HG03196 (cell line): ENCODE data around the gene ATP6V1F.
A peak's percentile ranks its signal among the peaks of the same experiment; 100 is the strongest.

Experiments used
- ATAC-seq: cut with Tn5 transposase; IDR thresholded peaks from one replicate; pipeline ENCODE4 v1.9.1; 2021; ENCODE audit not compliant: unreplicated experiment

The ATP6V1F gene

GRCh38 chr7:128881458-128882125 lies 18.9 kb downstream of the ATP6V1F start:
- ATAC-seq: no peak

GRCh38 chr7:128882134-128882533 lies 19.5 kb downstream of the ATP6V1F start:
- no peak for ATAC-seq

GRCh38 chr7:128883622-128884448 lies 21.2 kb downstream of the ATP6V1F start:
- peak; percentile 55 for ATAC-seq

- no peak for ATAC-seq
These were observed 22.1 kb downstream of the ATP6V1F start for GRCh38 chr7:128884561-128885369.

- no peak for ATAC-seq
These were observed 22.9 kb downstream of the ATP6V1F start for GRCh38 chr7:128885370-128886187.

GRCh38 chr7:128886391-128887168 lies 23.9 kb downstream of the ATP6V1F start:
- no peak for ATAC-seq

GRCh38 chr7:128887169-128888038 lies 24.7 kb downstream of the ATP6V1F start:
- no peak for ATAC-seq

GRCh38 chr7:128888039-128888755 lies 25.5 kb downstream of the ATP6V1F start:
- ATAC-seq: no peak

GRCh38 chr7:128888756-128889095 lies 26.1 kb downstream of the ATP6V1F start:
- ATAC-seq: no peak

GRCh38 chr7:128889121-128889520 lies 26.5 kb downstream of the ATP6V1F start:
- no peak for ATAC-seq

- ATAC-seq: no peak
These were observed 27.9 kb downstream of the ATP6V1F start for GRCh38 chr7:128890306-128891109.

- ATAC-seq: no peak
These were observed 28.7 kb downstream of the ATP6V1F start for GRCh38 chr7:128891110-128891941.

- no peak for ATAC-seq
These were observed 29.2 kb downstream of the ATP6V1F start for GRCh38 chr7:128891942-128892269.

GRCh38 chr7:128892521-128893250 lies 30.0 kb downstream of the ATP6V1F start:
- no peak for ATAC-seq

- ATAC-seq: no peak
These were observed 30.8 kb downstream of the ATP6V1F start for GRCh38 chr7:128893251-128894100.
